GM13977 (cell line): ENCODE measurements around the gene L3MBTL4.
"Not testable (repeated sequence)": the region's sequence is repeated elsewhere in the genome, so short reads cannot be mapped to it uniquely, and the experiment has no call there.

Experiments
- DNase-seq: peaks from one replicate; pipeline ENCODE4 v3.0.0; 2012; ENCODE audit warnings: low spot score
- CTCF ChIP-seq: IDR thresholded peaks from 2 replicates; pipeline ENCODE4 v1.5.1; 2012; ENCODE audit warnings: mild to moderate bottlenecking, control low read depth; ENCODE audit not compliant: insufficient read depth; ENCODE audit errors: extremely low read depth, missing control alignments
- in situ Hi-C: fragments of 300-500 bp; cut with MboI; formaldehyde crosslinking; loops from one replicate; pipeline ENCODE4 v1.12.0; 2022; ENCODE audit warnings: low sequenced_read_pairs, low pct_unique_long_range_greater_than_20kb, mixed read lengths, inconsistent platforms; ENCODE audit not compliant: unreplicated experiment

The L3MBTL4 gene

GRCh38 chr18:6058941-6059340 is 355.8 kb downstream of the L3MBTL4 start:
- no peak for DNase-seq
- in situ Hi-C loops = no loop called here
- TF ChIP-seq CTCF = no peak

GRCh38 chr18:6057604-6058003 is 357.1 kb downstream of the L3MBTL4 start:
- no peak for DNase-seq
- in situ Hi-C loops = no loop called here
- no peak for TF ChIP-seq CTCF

- in situ Hi-C loops = no loop called here
- peak; percentile 12 for DNase-seq
- no peak for TF ChIP-seq CTCF
Observed at GRCh38 chr18:6056171-6056910, 358.4 kb downstream of the L3MBTL4 start.

GRCh38 chr18:6055711-6056110 is 359.0 kb downstream of the L3MBTL4 start:
- in situ Hi-C loops = no loop called here
- no peak for DNase-seq
- no peak for TF ChIP-seq CTCF

GRCh38 chr18:6054256-6054842 is 360.4 kb downstream of the L3MBTL4 start:
- TF ChIP-seq CTCF = no peak
- in situ Hi-C loops = no loop called here
- DNase-seq = no peak

GRCh38 chr18:6052449-6052913 is 362.2 kb downstream of the L3MBTL4 start:
- DNase-seq = no peak
- TF ChIP-seq CTCF = no peak
- in situ Hi-C loops = no loop called here

- DNase-seq, in situ Hi-C loops: not testable (repeated sequence)
Observed at GRCh38 chr18:6047596-6047995, 367.1 kb downstream of the L3MBTL4 start.
